Cardiac muscle cell (in vitro differentiated cells and primary cell): Measurements from ENCODE around the gene ACCS. TPM values are rescaled to one million over a fixed set of nuclear protein-coding genes. Genes with fewer than 3 reads are reported as not detected.

ENCODE experiments used
- DNase-seq, 2 donors: peaks; one replicate each; pipeline versions ENCODE4 v3.0.0 to v3.0.0-alpha.2; 2010 to 2017; ENCODE audit warnings: low read depth in 1 of 2, low spot score in 1 of 2
- H3K27ac ChIP-seq: fragments of 200-600 bp; sonication (generic); 2 replicates; pipeline ENCODE4 v1.5.1; 2016
- H3K27me3 ChIP-seq: fragments of 200-600 bp; sonication (generic); 2 replicates; pipeline ENCODE4 v1.6.0; 2016; ENCODE audit warnings: control low read depth
- H3K36me3 ChIP-seq: fragments of 200-600 bp; sonication (generic); 2 replicates; pipeline ENCODE4 v1.5.1; 2016; ENCODE audit warnings: control low read depth
- H3K4me1 ChIP-seq: fragments of 200-600 bp; sonication (generic); 2 replicates; pipeline ENCODE4 v1.8.1; 2017; ENCODE audit warnings: low read depth, mild to moderate bottlenecking, mixed run types
- H3K4me3 ChIP-seq: fragments of 200-600 bp; sonication (generic); 2 replicates; pipeline ENCODE4 v1.5.1; 2016; ENCODE audit warnings: mild to moderate bottlenecking
- H3K9me3 ChIP-seq: fragments of 200-600 bp; sonication (generic); 2 replicates; pipeline ENCODE4 v1.5.1; 2017; ENCODE audit warnings: low read depth, mild to moderate bottlenecking, control low read depth
- polyA plus RNA-seq: library from polyadenylated mRNA; unstranded; fragments of >200 nt; fragmentation: Nextera tagmentation; extraction: Ambion mirVana; gene quantifications from 2 replicates; pipeline ENCODE4 v1.2.1, GENCODE V29; 2016
- total RNA-seq: library from RNA; depleted of rRNA; stranded (reverse); fragments of >200 nt; gene quantifications from 2 replicates; pipeline ENCODE4 v1.2.3, GENCODE V29; 2016
- TF ChIP-seq, protein P1 (sequence below): IDR thresholded peaks from 2 replicates; pipeline ENCODE4 v1.5.1; 2012; ENCODE audit warnings: low read depth, mild to moderate bottlenecking, low read length

ACCS gene
- total and polyA plus RNA-seq, 2 experiments from 2014 or later, result 11.0 to 11.3 TPM

DNA sequence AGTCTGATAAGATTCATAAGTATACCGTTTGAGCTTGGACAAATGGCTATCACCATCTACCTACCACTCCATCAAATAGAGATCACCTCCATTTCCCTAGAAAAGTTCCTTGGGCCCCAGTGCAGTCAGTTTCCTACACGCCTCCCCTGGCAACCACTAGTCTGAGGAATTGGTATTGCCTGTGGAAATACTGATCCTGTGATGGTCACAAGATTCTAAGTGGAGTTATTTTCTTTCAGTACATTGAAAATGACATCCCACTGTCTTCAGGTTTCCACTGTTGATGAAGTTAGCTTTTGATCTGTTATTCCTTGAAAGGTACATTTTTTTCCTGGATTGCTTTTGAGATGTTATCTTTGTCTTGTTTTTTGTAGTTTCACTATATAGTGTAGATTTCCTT, 22.9 kb upstream of the ACCS start:
- Histone ChIP-seq H3K27me3 (peaks cover 13% of the 10 kb centered on the region), H3K36me3 (no peaks in the 10 kb centered on the region), H3K4me3 (no peak overlapping the region), H3K27ac (no peak overlapping the region), H3K9me3 (no peaks in the 10 kb centered on the region), H3K4me1 (no peaks in the 10 kb centered on the region)
- TF ChIP-seq, protein P1, sequence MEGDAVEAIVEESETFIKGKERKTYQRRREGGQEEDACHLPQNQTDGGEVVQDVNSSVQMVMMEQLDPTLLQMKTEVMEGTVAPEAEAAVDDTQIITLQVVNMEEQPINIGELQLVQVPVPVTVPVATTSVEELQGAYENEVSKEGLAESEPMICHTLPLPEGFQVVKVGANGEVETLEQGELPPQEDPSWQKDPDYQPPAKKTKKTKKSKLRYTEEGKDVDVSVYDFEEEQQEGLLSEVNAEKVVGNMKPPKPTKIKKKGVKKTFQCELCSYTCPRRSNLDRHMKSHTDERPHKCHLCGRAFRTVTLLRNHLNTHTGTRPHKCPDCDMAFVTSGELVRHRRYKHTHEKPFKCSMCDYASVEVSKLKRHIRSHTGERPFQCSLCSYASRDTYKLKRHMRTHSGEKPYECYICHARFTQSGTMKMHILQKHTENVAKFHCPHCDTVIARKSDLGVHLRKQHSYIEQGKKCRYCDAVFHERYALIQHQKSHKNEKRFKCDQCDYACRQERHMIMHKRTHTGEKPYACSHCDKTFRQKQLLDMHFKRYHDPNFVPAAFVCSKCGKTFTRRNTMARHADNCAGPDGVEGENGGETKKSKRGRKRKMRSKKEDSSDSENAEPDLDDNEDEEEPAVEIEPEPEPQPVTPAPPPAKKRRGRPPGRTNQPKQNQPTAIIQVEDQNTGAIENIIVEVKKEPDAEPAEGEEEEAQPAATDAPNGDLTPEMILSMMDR, result no peak
- no peak for DNase-seq

DNA sequence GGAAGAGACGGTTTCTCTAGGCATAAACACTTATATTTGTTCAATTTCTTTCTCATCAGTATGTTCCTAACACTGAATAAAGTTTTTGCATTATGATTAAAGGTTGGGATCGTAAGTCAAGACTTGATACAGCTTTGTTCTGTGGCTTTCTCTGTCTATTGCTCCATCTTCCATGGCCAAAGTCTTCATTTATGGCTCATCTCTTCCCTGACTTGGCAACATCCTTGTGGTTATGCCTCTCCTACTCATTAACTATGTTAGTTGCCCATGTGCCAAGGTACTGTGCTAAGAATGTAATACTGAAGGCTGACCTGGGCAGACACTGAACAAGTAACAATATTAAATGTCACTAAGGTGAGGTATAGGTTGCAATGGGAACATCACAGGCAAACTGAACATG, 19.9 kb upstream of the ACCS start:
- H3K9me3 ChIP-seq, result no peaks in the 10 kb centered on the region
- no peak overlapping the region for H3K27ac ChIP-seq
- H3K27me3 ChIP-seq, result peaks cover 13% of the 10 kb centered on the region
- TF ChIP-seq, protein P1, result no peak
- no peaks in the 10 kb centered on the region for H3K36me3 ChIP-seq
- DNase-seq, result no peak
- no peaks in the 10 kb centered on the region for H3K4me1 ChIP-seq
- no peak overlapping the region for H3K4me3 ChIP-seq

DNA sequence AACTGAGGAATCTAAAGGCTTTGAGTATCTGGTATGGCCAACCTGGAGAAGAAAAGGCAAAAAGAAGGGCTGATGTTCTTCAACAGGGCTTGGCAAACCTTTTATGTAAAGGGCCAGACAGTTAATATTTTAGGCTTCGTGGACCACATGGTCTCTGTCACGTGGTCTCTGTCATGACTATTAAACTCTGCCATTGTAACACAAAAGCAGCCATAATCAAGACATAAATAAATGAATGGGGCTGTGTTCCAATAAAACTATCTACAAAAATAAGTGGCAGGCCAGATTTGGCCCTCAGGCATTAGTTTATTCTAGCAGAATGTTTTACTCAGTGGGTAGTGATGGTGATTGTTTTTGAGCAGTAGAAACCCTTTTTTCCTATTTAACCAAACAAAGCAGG, 18.8 kb upstream of the ACCS start:
- H3K27ac ChIP-seq, result no peak overlapping the region
- no peak overlapping the region for H3K4me3 ChIP-seq
- TF ChIP-seq, protein P1, result no peak
- H3K27me3 ChIP-seq, result peaks cover 13% of the 10 kb centered on the region
- no peak for DNase-seq
- H3K4me1 ChIP-seq, result no peaks in the 10 kb centered on the region
- H3K9me3 ChIP-seq, result no peaks in the 10 kb centered on the region
- H3K36me3 ChIP-seq, result no peaks in the 10 kb centered on the region

DNA sequence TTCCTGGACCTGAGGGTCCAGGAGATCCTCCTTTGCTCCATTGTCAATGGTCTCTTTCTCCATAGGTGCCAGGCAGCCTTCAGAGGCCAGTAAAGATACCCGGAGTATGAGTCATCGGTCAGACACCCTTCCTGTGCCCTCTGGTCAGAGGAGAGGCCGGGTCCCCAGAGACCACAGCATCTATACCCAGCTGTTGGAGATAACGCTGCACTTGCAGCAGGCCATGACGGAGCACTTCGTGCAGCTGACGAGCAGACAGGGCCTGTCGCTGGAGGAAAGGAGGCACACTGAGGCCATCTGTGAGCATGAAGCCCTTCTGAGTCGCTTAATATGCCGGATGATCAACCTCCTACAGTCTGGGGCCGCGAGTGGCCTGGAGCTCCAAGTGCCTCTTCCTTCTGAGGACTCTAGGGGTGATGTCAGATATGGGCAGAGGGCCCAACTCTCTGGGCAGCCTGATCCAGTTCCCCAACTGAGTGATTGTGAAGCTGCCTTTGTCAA, 18.1 kb upstream of the ACCS start, which contains the start of gene ACCSL:
Gene ACCSL, plus strand, starts transcription at position 51 of the 501 bp plus-strand sequence. Its CDS starts 56 bp downstream, at position 107.
- H3K27ac ChIP-seq, result no peak within 1 kb of the TSS
- H3K27me3 ChIP-seq, result peaks cover 13% of the 10 kb centered on the region
- TF ChIP-seq, protein P1, result no peak
- no peaks in the 10 kb centered on the region for H3K4me1 ChIP-seq
- H3K4me3 ChIP-seq, result no peak within 1 kb of the TSS
- no peaks in the 10 kb centered on the region for H3K36me3 ChIP-seq
- DNase-seq, result no peak
- no peaks in the 10 kb centered on the region for H3K9me3 ChIP-seq

DNA sequence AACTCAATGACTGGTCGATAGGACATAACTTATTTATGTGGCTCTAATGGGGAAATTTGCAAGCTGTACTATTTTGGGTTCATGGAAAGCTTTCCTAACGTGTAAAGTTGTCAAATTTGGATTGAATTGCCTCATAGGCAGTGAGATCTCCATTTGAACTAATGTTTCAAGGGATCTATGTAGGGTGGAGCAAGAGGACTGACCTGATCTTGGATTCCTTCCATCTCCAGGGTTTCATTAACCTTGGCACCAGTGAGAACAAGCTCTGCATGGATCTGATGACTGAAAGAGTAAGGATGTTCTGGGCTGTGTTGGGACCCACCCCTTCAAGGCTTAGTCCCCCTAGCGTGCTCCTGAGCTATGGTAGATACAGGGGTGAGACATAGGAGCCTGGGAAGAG, 16.2 kb upstream of the ACCS start:
- Histone ChIP-seq H3K9me3 (no peaks in the 10 kb centered on the region), H3K4me1 (no peaks in the 10 kb centered on the region), H3K27ac (no peak overlapping the region), H3K4me3 (no peak overlapping the region), H3K36me3 (no peaks in the 10 kb centered on the region), H3K27me3 (peaks cover 13% of the 10 kb centered on the region)
- TF ChIP-seq, protein P1, result no peak
- no peak for DNase-seq

DNA sequence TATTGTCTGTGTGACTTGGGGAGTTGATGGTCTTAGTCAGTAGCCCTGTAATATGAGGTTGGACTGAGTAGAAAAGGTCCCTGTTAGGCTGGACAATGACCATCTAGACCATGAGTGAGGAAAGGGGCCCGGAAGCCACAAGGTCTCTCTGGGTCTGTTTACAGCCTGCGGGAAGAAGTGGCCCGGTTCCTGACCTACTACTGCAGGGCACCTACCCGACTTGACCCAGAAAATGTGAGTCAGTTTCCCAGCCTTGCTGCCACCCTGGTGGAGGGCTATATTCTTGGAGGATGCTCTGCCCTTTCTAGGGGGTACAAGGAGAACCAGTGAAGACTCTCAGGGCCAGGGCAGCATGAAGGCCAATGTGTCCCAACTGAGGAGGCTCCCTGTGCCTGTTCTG, 14.9 kb upstream of the ACCS start:
- no peak overlapping the region for H3K27ac ChIP-seq
- DNase-seq, result no peak
- H3K27me3 ChIP-seq, result peaks cover 8% of the 10 kb centered on the region
- TF ChIP-seq, protein P1, result no peak
- H3K4me3 ChIP-seq, result no peak overlapping the region
- H3K4me1 ChIP-seq, result no peaks in the 10 kb centered on the region
- no peaks in the 10 kb centered on the region for H3K36me3 ChIP-seq
- no peaks in the 10 kb centered on the region for H3K9me3 ChIP-seq
